Upper lobe of left lung (tissue), 6 donors: ENCODE results near the gene KCNG4. TPM values are rescaled to one million over a fixed set of nuclear protein-coding genes. Genes with fewer than 3 reads are reported as not detected.

Experiments
- ATAC-seq, 2 donors: fragments of 200-7000 bp; cut with Tn5 transposase; one replicate each; pipeline ENCODE4 v1.9.1; 2022; ENCODE audit warnings: mild to moderate bottlenecking in 2 of 2, moderate library complexity in 2 of 2; ENCODE audit not compliant: low FRiP score in 2 of 2
- DNase-seq, 2 donors: peaks; one replicate each; pipeline ENCODE4 v3.0.0-alpha.2; 2019 to 2020
- H3K27ac ChIP-seq, 4 donors: fragments of 200-600 bp; sonication (generic); one replicate each; pipeline ENCODE4 v1.5.1; 2016 to 2019
- H3K27me3 ChIP-seq, 4 donors: fragments of 200-600 bp; sonication (generic); one replicate each; pipeline ENCODE4 v1.5.1; 2017 to 2019
- H3K36me3 ChIP-seq, 4 donors: fragments of 200-600 bp; sonication (generic); one replicate each; pipeline ENCODE4 v1.5.1; 2016 to 2019
- H3K4me1 ChIP-seq, 4 donors: fragments of 200-600 bp; sonication (generic); one replicate each; pipeline ENCODE4 v1.5.1; 2018 to 2019
- H3K4me3 ChIP-seq, 4 donors: fragments of 200-600 bp; sonication (generic); one replicate each; pipeline ENCODE4 v1.5.1; 2017 to 2019; ENCODE audit warnings: mild to moderate bottlenecking in 2 of 4, moderate library complexity in 1 of 4
- H3K9me3 ChIP-seq, 4 donors: fragments of 200-600 bp; sonication (generic); one replicate each; pipeline ENCODE4 v1.5.1; 2018 to 2019
- EP300 ChIP-seq, 4 donors: sonication (generic); formaldehyde crosslinking; IDR thresholded peaks; one replicate each; pipeline ENCODE4 v1.5.1; 2017; ENCODE audit warnings: antibody characterized with exemption in 4 of 4, control low read depth in 2 of 4
- POLR2A ChIP-seq, 4 donors: fragments of 450-650 bp; IDR thresholded peaks; one replicate each; pipeline ENCODE4 v1.5.1; 2016 to 2017; ENCODE audit warnings: antibody characterized with exemption in 4 of 4, mild to moderate bottlenecking in 2 of 4
- POLR2AphosphoS5 ChIP-seq, 2 donors: sonication (generic); formaldehyde crosslinking; IDR thresholded peaks; one replicate each; pipeline ENCODE4 v1.5.1; 2017; ENCODE audit warnings: antibody characterized with exemption in 2 of 2
- WGBS, 2 donors: methylation state at CpG; one replicate each; pipeline ENCODE4 v1.1.5; 2017 to 2018; 5-methylcytosine and 5-hydroxymethylcytosine counted together
- total RNA-seq, 6 donors: library from RNA; depleted of rRNA in 4 of 6; stranded (reverse); fragments of >200 nt in 4 of 6; gene quantifications; one replicate each; pipeline versions ENCODE4 v1.1.0 to v1.2.1, GENCODE V29; 2016 to 2021
- TF ChIP-seq, protein P1 (sequence below), 6 experiments: fragments of 450-650 bp in 4 of 6; fragments of 200-600 bp in 2 of 6; sonication (generic) in 2 of 6; IDR thresholded peaks; one replicate each; pipeline ENCODE4 v1.5.1; 2016 to 2019; ENCODE audit warnings: antibody characterized with exemption in 6 of 6
- donor health status: DM: no; HTN: no; CAD: no; lungs with moderate emphysema.
- donor health status: DM: no; HTN: yes; CAD: no; lungs with severe emphysema.

The KCNG4 gene
- total RNA-seq, 6 donors from 2014 or later, result not detected

DNA sequence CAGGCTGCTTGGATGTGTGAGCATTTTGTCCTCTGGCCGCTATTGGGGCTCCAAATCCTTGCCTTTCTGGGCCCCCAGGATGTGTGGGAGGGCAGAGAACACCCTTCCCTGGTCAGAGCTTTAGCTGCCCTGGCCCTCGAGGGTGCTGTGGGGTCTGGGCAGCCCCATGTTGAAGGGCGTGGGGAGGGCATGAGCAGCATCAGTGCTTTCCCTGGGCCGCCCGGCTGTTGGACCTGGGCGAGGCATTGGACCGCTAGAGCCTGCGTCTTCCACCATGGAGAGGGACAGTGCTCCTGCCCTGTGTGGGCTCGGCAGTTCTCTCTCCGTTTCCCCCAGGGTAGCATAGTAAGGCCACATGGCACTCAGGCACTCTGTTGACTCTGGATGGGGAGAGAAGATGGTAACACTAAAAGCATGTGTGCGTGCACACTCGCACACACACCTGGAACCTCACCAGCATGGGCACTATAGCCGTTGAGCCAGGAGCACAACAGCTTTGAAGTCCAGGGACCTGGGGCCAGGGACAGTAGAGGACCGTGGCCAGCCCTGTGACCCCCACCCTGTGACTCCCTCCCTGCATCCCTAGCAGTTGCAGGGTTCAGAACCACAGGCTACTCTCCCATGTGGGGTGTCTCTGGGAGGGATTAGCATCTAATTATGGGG, 42.2 kb downstream of the KCNG4 start:
- TF ChIP-seq, protein P1, sequence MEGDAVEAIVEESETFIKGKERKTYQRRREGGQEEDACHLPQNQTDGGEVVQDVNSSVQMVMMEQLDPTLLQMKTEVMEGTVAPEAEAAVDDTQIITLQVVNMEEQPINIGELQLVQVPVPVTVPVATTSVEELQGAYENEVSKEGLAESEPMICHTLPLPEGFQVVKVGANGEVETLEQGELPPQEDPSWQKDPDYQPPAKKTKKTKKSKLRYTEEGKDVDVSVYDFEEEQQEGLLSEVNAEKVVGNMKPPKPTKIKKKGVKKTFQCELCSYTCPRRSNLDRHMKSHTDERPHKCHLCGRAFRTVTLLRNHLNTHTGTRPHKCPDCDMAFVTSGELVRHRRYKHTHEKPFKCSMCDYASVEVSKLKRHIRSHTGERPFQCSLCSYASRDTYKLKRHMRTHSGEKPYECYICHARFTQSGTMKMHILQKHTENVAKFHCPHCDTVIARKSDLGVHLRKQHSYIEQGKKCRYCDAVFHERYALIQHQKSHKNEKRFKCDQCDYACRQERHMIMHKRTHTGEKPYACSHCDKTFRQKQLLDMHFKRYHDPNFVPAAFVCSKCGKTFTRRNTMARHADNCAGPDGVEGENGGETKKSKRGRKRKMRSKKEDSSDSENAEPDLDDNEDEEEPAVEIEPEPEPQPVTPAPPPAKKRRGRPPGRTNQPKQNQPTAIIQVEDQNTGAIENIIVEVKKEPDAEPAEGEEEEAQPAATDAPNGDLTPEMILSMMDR (IDR thresholded peaks at IDR 0.05), result no peak
- TF ChIP-seq EP300 (IDR thresholded peaks at IDR 0.05) (no peak), POLR2A (IDR thresholded peaks at IDR 0.05) (no peak), POLR2AphosphoS5 (IDR thresholded peaks at IDR 0.05) (no peak)
- WGBS, 2 donors, result 92% methylated on average over 14 of the region's 14 CpGs; no CpG with 5 or more reads in 1 of the 2 donors
- no peak overlapping the region for H3K27ac ChIP-seq
- H3K36me3 ChIP-seq, result no peaks in the 10 kb centered on the region
- no peaks in the 10 kb centered on the region for H3K4me1 ChIP-seq
- H3K27me3 ChIP-seq, result no peaks in the 10 kb centered on the region
- H3K9me3 ChIP-seq, result no peaks in the 10 kb centered on the region
- no peak overlapping the region for H3K4me3 ChIP-seq
- ATAC-seq (no peak), DNase-seq (no peak)

DNA sequence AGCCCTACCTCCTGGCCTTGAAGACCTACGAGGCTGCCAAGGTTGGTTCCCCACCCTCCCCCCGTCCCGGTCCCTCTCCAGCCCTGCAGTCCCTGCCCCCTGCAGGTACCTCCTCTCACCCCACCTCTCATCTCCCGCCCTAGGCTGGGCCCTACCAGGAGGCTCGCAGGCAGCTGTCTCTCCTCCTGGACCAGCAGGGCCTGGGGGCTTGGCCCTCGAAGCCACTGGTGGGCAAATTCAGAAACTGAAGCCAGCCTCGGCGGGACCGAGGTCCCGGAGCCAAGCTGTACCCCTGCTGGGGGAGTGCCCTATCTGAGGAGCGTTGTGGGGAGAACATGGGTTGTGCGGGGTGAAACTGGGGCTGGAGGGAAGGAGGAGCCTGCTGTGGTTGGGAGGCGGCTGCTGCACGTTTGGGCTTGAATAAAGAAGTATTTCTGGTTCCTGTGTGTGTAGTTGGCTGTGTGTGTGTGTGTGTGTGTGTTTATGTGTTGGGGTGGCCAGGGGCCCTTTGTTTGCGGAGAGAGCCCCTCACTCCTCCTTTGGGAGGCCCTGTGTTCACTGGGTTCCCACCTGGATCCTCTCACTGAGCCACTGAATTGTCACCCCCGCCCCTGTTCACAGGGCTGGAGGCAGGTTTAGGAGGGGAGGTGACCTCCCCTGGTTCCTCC, 43.0 kb downstream of the KCNG4 start:
- no peak overlapping the region for H3K27ac ChIP-seq
- no peaks in the 10 kb centered on the region for H3K9me3 ChIP-seq
- WGBS, 2 donors, result 63 to 66% methylated on average over 6 to 16 of the region's 16 CpGs
- ATAC-seq, result peak in 1 of 2 donors; percentile 28
- no peak for DNase-seq
- no peak overlapping the region for H3K4me3 ChIP-seq
- TF ChIP-seq POLR2AphosphoS5 (IDR thresholded peaks at IDR 0.05), result no peak
- TF ChIP-seq, protein P1 (IDR thresholded peaks at IDR 0.05), result no peak
- no peak for TF ChIP-seq EP300 (IDR thresholded peaks at IDR 0.05)
- TF ChIP-seq POLR2A (IDR thresholded peaks at IDR 0.05), result no peak
- no peaks in the 10 kb centered on the region for H3K4me1 ChIP-seq
- H3K27me3 ChIP-seq, result no peaks in the 10 kb centered on the region
- H3K36me3 ChIP-seq, result no peaks in the 10 kb centered on the region

DNA sequence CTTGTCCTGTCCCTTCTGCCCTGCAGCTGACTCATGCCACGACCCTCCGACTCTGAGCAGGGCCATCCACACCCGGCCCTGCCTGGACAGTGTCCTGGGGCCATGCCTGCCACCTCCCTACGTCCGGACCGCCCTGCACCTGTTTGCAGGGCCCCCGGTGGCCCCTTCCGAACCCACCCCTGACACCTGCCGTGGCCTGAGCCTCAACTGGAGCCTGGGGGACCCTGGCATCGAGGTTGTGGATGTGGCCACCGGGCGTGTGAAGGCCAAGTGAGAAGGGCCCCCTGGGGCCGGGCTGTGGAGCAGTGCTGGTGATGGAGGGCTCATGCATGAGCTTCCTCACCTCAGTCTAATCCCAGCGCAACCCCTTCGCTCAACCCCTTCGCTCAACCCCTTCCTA, 43.7 kb downstream of the KCNG4 start:
- Histone ChIP-seq H3K4me1 (no peaks in the 10 kb centered on the region), H3K27me3 (no peaks in the 10 kb centered on the region), H3K4me3 (no peak overlapping the region), H3K36me3 (no peaks in the 10 kb centered on the region), H3K9me3 (no peaks in the 10 kb centered on the region), H3K27ac (no peak overlapping the region)
- peak in 1 of 2 donors; percentile 58 for DNase-seq
- peak in 1 of 2 donors; percentile 1 for ATAC-seq
- TF ChIP-seq POLR2A (IDR thresholded peaks at IDR 0.05) (no peak), EP300 (IDR thresholded peaks at IDR 0.05) (no peak), POLR2AphosphoS5 (IDR thresholded peaks at IDR 0.05) (no peak)
- TF ChIP-seq, protein P1 (IDR thresholded peaks at IDR 0.05), result no peak
- WGBS, 2 donors, result 93% methylated on average over 16 of the region's 16 CpGs; no CpG with 5 or more reads in 1 of the 2 donors

DNA sequence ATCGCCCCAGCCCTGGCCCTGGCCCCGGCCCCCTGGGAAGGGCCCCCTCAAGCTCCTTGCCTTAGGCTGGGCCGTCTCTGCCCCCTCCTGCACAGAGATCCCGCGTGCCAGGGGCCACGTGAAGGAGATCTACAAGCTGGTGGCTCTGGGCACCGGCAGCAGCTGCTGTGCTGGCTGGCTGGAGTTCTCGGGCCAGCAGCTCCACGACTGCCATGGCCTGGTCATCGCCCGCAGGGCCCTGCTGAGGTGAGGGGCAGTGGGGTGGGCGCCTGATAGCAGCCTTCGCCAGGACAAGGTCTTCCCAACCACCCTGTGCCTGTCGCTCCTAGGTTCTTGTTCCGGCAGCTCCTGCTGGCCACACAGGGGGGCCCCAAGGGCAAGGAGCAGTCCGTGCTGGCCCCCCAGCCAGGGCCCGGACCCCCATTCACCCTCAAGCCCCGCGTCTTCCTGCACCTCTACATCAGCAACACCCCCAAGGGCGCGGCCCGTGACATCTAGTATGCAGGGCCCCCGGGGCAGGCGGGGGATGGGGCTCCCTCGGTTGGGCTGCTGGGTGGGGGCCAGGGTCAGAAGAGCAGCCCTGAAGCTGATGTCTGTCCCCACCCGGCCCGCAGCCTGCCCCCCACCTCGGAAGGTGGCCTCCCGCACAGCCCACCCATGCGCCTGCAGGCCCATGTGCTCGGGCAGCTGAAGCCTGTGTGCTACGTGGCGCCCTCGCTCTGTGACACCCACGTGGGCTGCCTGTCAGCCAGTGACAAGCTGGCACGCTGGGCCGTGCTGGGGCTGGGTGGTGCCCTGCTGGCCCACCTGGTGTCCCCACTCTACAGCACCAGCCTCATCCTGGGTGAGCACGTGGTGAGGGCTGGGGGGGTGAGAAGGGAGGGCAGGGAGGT, 44.4 kb downstream of the KCNG4 start:
- WGBS, 2 donors, result 80 to 89% methylated on average over 1 to 26 of the region's 38 CpGs
- no peaks in the 10 kb centered on the region for H3K9me3 ChIP-seq
- H3K36me3 ChIP-seq, result no peaks in the 10 kb centered on the region
- H3K4me1 ChIP-seq, result no peaks in the 10 kb centered on the region
- peak in 1 of 2 donors; percentile 73 for DNase-seq
- H3K4me3 ChIP-seq, result no peak overlapping the region
- peak in 1 of 2 donors; percentile 20 for ATAC-seq
- H3K27me3 ChIP-seq, result no peaks in the 10 kb centered on the region
- no peak overlapping the region for H3K27ac ChIP-seq
- no peak for TF ChIP-seq POLR2A (IDR thresholded peaks at IDR 0.05)
- TF ChIP-seq EP300 (IDR thresholded peaks at IDR 0.05), result no peak
- TF ChIP-seq, protein P1 (IDR thresholded peaks at IDR 0.05), result no peak
- TF ChIP-seq POLR2AphosphoS5 (IDR thresholded peaks at IDR 0.05), result no peak
